Astrocyte (in vitro differentiated cells and primary cell): Measurements from ENCODE around the gene CACNA1B. TPM values are rescaled to one million over a fixed set of nuclear protein-coding genes. Genes with fewer than 3 reads are reported as not detected.

ENCODE experiments used
- DNase-seq: peaks from one replicate; pipeline ENCODE4 v3.0.0-alpha.2; 2010; ENCODE audit warnings: low read depth
- FAIRE-seq: peaks from 2 replicates; lab custom pipeline; 2011; peaks lifted over from hg19 to GRCh38; lab: Jason Lieb, UNC
- H2AFZ ChIP-seq: 2 replicates; pipeline ENCODE4 v1.6.0; 2012; ENCODE audit warnings: low read depth, low read length, inconsistent platforms
- H3K27ac ChIP-seq: 2 replicates; pipeline ENCODE4 v1.5.1; 2011; ENCODE audit warnings: low read depth, low read length, inconsistent platforms
- H3K27me3 ChIP-seq: 2 replicates; pipeline ENCODE4 v1.6.0; 2011; ENCODE audit warnings: low read length, inconsistent platforms; ENCODE audit not compliant: insufficient read depth
- H3K36me3 ChIP-seq: 2 replicates; pipeline ENCODE4 v1.5.1; 2011; ENCODE audit warnings: low read length, inconsistent platforms; ENCODE audit not compliant: insufficient read depth
- H3K4me1 ChIP-seq: 2 replicates; pipeline ENCODE4 v1.5.1; 2011; ENCODE audit warnings: low read length, inconsistent platforms; ENCODE audit not compliant: insufficient read depth
- H3K4me2 ChIP-seq: 2 replicates; pipeline ENCODE4 v1.6.0; 2012; ENCODE audit warnings: low read length, inconsistent platforms
- H3K4me3 ChIP-seq: 2 replicates; pipeline ENCODE4 v1.5.1; 2011; ENCODE audit warnings: low read depth, mild to moderate bottlenecking, low read length, inconsistent platforms; ENCODE audit not compliant: insufficient read depth
- H3K79me2 ChIP-seq: 2 replicates; pipeline ENCODE4 v1.6.0; 2012; ENCODE audit warnings: mild to moderate bottlenecking, low read length, inconsistent platforms; ENCODE audit not compliant: insufficient read depth
- H3K9ac ChIP-seq: 2 replicates; pipeline ENCODE4 v1.6.0; 2012; ENCODE audit warnings: mild to moderate bottlenecking, low read length, inconsistent platforms
- H3K9me3 ChIP-seq: 2 replicates; pipeline ENCODE4 v1.5.1; 2012; ENCODE audit warnings: low read depth, mild to moderate bottlenecking, low read length, inconsistent platforms; ENCODE audit not compliant: insufficient read depth
- H4K20me1 ChIP-seq: 2 replicates; pipeline ENCODE4 v1.6.0; 2012; ENCODE audit warnings: low read length, inconsistent platforms; ENCODE audit not compliant: insufficient read depth
- H3K27ac Mint-ChIP-seq: one replicate; pipeline ENCODE4 v1.8.0; 2021; ENCODE audit warnings: mild to moderate bottlenecking, mixed read lengths; ENCODE audit not compliant: unreplicated experiment
- H3K27me3 Mint-ChIP-seq: one replicate; pipeline ENCODE4 v1.8.0; 2021; ENCODE audit warnings: low read depth, mixed read lengths; ENCODE audit not compliant: unreplicated experiment
- H3K36me3 Mint-ChIP-seq: one replicate; pipeline ENCODE4 v1.8.0; 2021; ENCODE audit warnings: low read depth, mixed read lengths; ENCODE audit not compliant: unreplicated experiment
- H3K4me1 Mint-ChIP-seq: one replicate; pipeline ENCODE4 v1.8.0; 2021; ENCODE audit warnings: low read depth, mixed read lengths; ENCODE audit not compliant: unreplicated experiment
- H3K4me3 Mint-ChIP-seq: one replicate; pipeline ENCODE4 v1.8.0; 2021; ENCODE audit warnings: mild to moderate bottlenecking, moderate library complexity, mixed read lengths; ENCODE audit not compliant: unreplicated experiment
- H3K9me3 Mint-ChIP-seq: one replicate; pipeline ENCODE4 v1.8.0; 2021; ENCODE audit warnings: mild to moderate bottlenecking, mixed read lengths; ENCODE audit not compliant: unreplicated experiment
- CTCF ChIP-seq: IDR thresholded peaks from 2 replicates; pipeline ENCODE4 v1.5.1; 2011; ENCODE audit warnings: low read depth, mild to moderate bottlenecking, inconsistent platforms, low read length, moderate library complexity; ENCODE audit not compliant: insufficient read depth
- EZH2 ChIP-seq: IDR thresholded peaks from 2 replicates; pipeline ENCODE4 v1.6.1; 2012; ENCODE audit warnings: mild to moderate bottlenecking, low read length, inconsistent platforms; ENCODE audit not compliant: insufficient read depth
- total RNA-seq: library from RNA; stranded (reverse); gene quantifications from 2 replicates; pipeline ENCODE4 v1.2.1, GENCODE V29; 2021

Gene CACNA1B
- total RNA-seq, 1 donor from 2014 or later, result 3.1 TPM

- Mint-ChIP-seq H3K36me3 (peaks cover 4% of the 10 kb centered on the region), H3K27me3 (peaks cover 17% of the 10 kb centered on the region), H3K4me3 (no peak overlapping the region), H3K27ac (no peak overlapping the region), H3K9me3 (peaks cover 6% of the 10 kb centered on the region), H3K4me1 (no peaks in the 10 kb centered on the region)
- Histone ChIP-seq H3K9me3 (peaks cover 13% of the 10 kb centered on the region), H3K79me2 (no peaks in the 10 kb centered on the region), H2AFZ (no peak overlapping the region), H4K20me1 (no peaks in the 10 kb centered on the region), H3K27ac (no peak overlapping the region), H3K4me2 (no peak overlapping the region), H3K4me1 (no peaks in the 10 kb centered on the region), H3K36me3 (no peaks in the 10 kb centered on the region), H3K9ac (no peak overlapping the region), H3K4me3 (no peak overlapping the region), H3K27me3 (no peaks in the 10 kb centered on the region)
- FAIRE-seq (no peak), DNase-seq (no peak)
- TF ChIP-seq CTCF (no peak), EZH2 (no peak)
These were observed 75.5 kb downstream of the CACNA1B start for GRCh38 chr9:137952976-137953666.

DNA sequence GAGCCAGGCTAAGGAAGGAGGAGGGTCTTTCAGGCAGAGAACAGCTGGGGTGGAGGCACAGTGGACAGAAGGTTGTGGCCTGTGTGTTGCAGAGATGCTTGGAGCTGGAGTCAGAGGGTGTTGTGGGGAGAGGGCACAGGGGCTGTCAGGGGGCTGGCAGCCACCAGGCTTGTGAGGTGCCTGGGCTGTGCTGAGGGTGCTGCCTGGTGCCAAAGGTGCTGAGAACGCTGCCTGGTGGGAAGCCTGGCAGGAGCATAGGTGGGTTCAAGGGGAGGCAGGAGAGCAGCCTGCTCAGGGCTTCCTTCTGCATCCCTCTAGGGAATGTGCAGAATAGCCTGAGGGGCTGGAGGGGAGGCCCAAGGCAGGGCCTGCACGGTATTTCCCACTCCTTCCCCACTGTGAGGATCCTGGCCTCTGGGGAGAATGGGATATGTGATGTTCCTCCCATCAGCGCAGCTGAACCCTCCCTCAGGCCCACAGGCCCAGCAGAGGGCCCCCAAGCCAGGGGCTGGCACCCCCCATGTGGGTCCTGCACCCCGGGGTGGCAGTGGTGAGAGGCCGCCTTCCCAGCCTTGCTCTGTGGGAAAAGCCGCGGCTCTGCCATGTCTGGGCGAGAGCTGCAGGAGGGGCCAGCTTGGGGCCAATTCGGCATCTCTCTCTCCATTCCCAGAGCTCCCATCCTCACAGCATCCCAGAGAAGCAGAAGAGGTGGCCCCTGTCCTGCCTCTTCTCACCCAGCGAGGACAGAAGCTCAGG, 76.3 kb downstream of the CACNA1B start:
- no peak for FAIRE-seq
- no peak overlapping the region for H3K27ac Mint-ChIP-seq

More for the DNA sequence above, 76.3 kb downstream of the CACNA1B start:
- Histone ChIP-seq H3K27ac (no peak overlapping the region), H3K4me2 (no peak overlapping the region), H3K27me3 (no peaks in the 10 kb centered on the region), H3K9me3 (peaks cover 9% of the 10 kb centered on the region), H3K4me1 (no peaks in the 10 kb centered on the region), H3K79me2 (no peaks in the 10 kb centered on the region), H2AFZ (no peak overlapping the region), H4K20me1 (no peaks in the 10 kb centered on the region), H3K4me3 (no peak overlapping the region), H3K9ac (no peak overlapping the region), H3K36me3 (no peaks in the 10 kb centered on the region)
- Mint-ChIP-seq H3K36me3 (peaks cover 4% of the 10 kb centered on the region), H3K4me3 (no peak overlapping the region), H3K4me1 (no peaks in the 10 kb centered on the region), H3K27me3 (peaks cover 17% of the 10 kb centered on the region), H3K9me3 (peaks cover 6% of the 10 kb centered on the region)
- DNase-seq, result no peak
- TF ChIP-seq EZH2, result no peak
- no peak for TF ChIP-seq CTCF
